Skeletal muscle tissue (tissue), 4 donors: Measurements from ENCODE around the gene MED27. TPM values are rescaled to one million over a fixed set of nuclear protein-coding genes. Genes with fewer than 3 reads are reported as not detected.

Source experiments
- H3K27ac ChIP-seq: one replicate; pipeline ENCODE4 v1.7.0; 2013; ENCODE audit warnings: mild to moderate bottlenecking, low read depth, low read length, inconsistent platforms
- H3K27me3 ChIP-seq, 3 donors: one replicate each; pipeline ENCODE4 v1.7.0; 2013; ENCODE audit warnings: low read length in 3 of 3; ENCODE audit not compliant: control insufficient read depth in 3 of 3, insufficient read depth in 3 of 3
- H3K36me3 ChIP-seq, 3 donors: one replicate each; pipeline ENCODE4 v1.7.0; 2013; ENCODE audit warnings: low read length in 3 of 3; ENCODE audit not compliant: control insufficient read depth in 3 of 3, insufficient read depth in 3 of 3
- H3K4me1 ChIP-seq, 3 donors: one replicate each; pipeline ENCODE4 v1.7.0; 2013; ENCODE audit warnings: low read length in 3 of 3, mild to moderate bottlenecking in 3 of 3; ENCODE audit not compliant: control insufficient read depth in 3 of 3, insufficient read depth in 3 of 3
- H3K4me3 ChIP-seq, 3 donors: one replicate each; pipeline ENCODE4 v1.7.0; 2013; ENCODE audit warnings: low read length in 3 of 3
- H3K9ac ChIP-seq, 3 donors: one replicate each; pipeline ENCODE4 v1.7.0; 2013; ENCODE audit warnings: low read length in 3 of 3, mild to moderate bottlenecking in 3 of 3, moderate library complexity in 2 of 3, low read depth in 1 of 3
- H3K9me3 ChIP-seq, 3 donors: one replicate each; pipeline ENCODE4 v1.7.0; 2013; ENCODE audit warnings: low read length in 3 of 3; ENCODE audit not compliant: control insufficient read depth in 3 of 3
- total RNA-seq: library from RNA; depleted of rRNA; stranded (reverse); fragments of >200 nt; gene quantifications from one replicate; pipeline ENCODE4 v1.2.3, GENCODE V29; 2014
- donor health status: Osteomylitis.

The MED27 gene
- total RNA-seq, 1 donor from 2014 or later: 6.3 TPM

DNA sequence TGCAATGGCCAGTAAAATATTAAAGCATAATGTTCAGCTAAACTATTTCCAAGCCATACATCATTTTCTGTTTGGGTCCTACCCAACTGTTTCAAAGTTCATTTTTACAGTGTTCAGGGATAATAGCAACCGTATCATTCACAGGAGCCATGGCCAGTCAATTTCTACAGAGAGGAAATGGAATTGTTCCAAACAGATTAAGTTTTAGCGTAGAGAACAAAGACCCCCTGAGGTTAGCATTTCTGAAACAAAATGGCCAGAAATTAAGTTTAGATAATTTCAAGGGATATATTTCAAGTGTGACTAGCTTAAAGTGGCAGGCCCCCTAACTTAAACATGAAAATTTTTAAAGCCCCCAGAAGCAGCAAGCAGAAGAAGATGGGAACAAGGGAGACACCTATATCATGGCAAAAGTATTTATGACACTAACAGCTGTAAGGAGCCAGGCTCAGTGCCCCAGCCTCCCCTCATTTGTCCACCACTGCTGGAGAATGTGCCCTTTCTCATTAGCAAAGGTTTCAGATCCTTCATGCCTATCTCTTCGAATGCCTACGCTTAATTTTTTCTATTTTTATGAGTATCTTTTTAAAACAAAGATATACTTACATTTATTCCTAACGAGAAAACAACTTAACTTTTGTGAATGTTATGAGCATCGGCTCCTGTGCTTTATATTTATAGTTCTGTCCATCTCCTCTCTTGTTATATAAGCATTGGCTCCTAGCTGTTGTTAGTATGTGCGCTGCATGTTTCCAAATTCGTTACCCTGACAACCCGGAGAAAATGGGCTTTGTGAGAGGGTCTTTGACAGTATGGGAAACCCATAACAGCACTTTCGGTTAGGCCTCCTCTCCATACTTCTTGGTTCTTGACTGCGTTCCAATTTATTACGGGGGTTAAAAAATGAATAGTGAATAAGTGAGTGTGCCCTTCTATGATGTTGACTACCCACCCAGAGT, 116.3 kb downstream of the MED27 start:
- Histone ChIP-seq H3K9ac (no peak overlapping the region), H3K27me3 (no peaks in the 10 kb centered on the region), H3K36me3 (peaks cover 0 to 3% (median 0%) of the 10 kb centered on the region in 3 donors), H3K4me3 (no peak overlapping the region), H3K27ac (no peak overlapping the region), H3K4me1 (peaks cover 4 to 24% (median 24%) of the 10 kb centered on the region in 3 donors), H3K9me3 (no peaks in the 10 kb centered on the region)

GRCh38 chr9:131961496-131961880, 118.2 kb downstream of the MED27 start:
- Histone ChIP-seq H3K4me3 (no peak overlapping the region), H3K9me3 (no peaks in the 10 kb centered on the region), H3K27ac (no peak overlapping the region), H3K36me3 (peaks cover 0 to 3% (median 0%) of the 10 kb centered on the region in 3 donors), H3K4me1 (peaks cover 4 to 25% (median 24%) of the 10 kb centered on the region in 3 donors), H3K27me3 (no peaks in the 10 kb centered on the region), H3K9ac (no peak overlapping the region)

DNA sequence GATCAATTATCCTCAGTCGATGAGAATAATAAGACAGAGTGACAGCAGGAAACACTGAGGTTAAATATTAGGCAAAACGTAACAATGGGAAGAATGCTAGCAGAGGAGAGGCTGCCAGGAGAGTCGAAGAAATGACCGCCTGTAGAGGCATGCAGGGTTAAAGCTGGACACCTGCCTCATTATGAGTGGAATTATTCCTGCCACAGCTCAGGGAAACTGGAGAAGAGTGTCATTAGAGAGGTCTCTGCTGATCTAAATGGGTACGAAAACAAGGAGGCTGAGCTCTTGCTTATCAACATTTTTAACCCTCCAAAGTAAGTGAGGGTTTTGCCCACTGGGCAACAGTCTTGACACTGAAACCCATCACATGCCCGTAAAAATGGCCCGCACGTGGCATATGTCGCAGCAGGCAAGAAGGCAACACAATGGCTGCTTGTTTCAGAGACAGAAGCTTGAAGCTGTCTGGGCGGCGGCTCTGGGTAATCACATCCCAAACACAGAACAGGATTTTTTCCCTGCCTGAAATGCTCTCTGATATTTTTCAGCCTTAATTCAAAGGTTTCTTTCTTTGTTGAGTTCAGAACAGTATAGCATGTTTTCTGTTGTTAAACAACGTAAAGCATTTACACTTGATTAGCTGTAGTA, 118.7 kb downstream of the MED27 start:
- H3K9me3 ChIP-seq: no peaks in the 10 kb centered on the region
- no peak overlapping the region for H3K4me3 ChIP-seq
- peaks cover 0 to 3% (median 0%) of the 10 kb centered on the region in 3 donors for H3K36me3 ChIP-seq
- H3K27me3 ChIP-seq: no peaks in the 10 kb centered on the region
- peak overlapping the region; percentile 45 for H3K27ac ChIP-seq
- peaks cover 4 to 25% (median 24%) of the 10 kb centered on the region in 3 donors for H3K4me1 ChIP-seq
- peak overlapping the region in 1 of 3 donors; percentile 42 for H3K9ac ChIP-seq

DNA sequence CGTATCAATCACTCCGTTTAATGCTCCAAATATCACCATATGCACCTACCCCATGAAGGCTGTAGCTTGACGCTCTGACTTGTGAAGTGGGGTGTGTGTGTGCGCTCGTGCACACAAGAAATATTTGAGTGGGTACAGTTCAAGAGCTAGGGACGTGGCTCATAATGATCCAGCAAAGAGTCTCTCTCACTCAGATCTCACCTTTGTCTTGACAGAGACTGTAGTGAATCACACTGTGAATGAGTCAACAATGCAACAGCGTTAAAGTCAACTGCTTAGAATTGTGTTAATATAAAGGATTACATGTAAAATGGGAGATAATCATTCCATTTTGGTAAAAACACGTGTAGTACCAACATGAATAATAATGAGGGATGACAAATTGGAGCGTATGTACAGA, 119.4 kb downstream of the MED27 start:
- H3K36me3 ChIP-seq: peaks cover 0 to 3% (median 0%) of the 10 kb centered on the region in 3 donors
- peak overlapping the region; percentile 45 for H3K27ac ChIP-seq

GRCh38 chr9:131959887-131960286, 119.8 kb downstream of the MED27 start:
- no peaks in the 10 kb centered on the region for H3K9me3 ChIP-seq
- peaks cover 4 to 25% (median 24%) of the 10 kb centered on the region in 3 donors for H3K4me1 ChIP-seq
- no peak overlapping the region for H3K9ac ChIP-seq
- H3K27me3 ChIP-seq: no peaks in the 10 kb centered on the region
- H3K36me3 ChIP-seq: peaks cover 0 to 3% (median 0%) of the 10 kb centered on the region in 3 donors
- H3K4me3 ChIP-seq: peak overlapping the region in 1 of 3 donors; percentile 22
- H3K27ac ChIP-seq: peak overlapping the region; percentile 45

More for the DNA sequence above, 119.4 kb downstream of the MED27 start:
- H3K27me3 ChIP-seq: no peaks in the 10 kb centered on the region
- no peak overlapping the region for H3K9ac ChIP-seq
- H3K4me3 ChIP-seq: peak overlapping the region in 1 of 3 donors; percentile 22
- peaks cover 4 to 25% (median 24%) of the 10 kb centered on the region in 3 donors for H3K4me1 ChIP-seq
- no peaks in the 10 kb centered on the region for H3K9me3 ChIP-seq

GRCh38 chr9:131959056-131959455, 120.6 kb downstream of the MED27 start:
- no peak overlapping the region for H3K9ac ChIP-seq
- no peak overlapping the region for H3K4me3 ChIP-seq
- peaks cover 4 to 25% (median 24%) of the 10 kb centered on the region in 3 donors for H3K4me1 ChIP-seq
- peaks cover 0 to 3% (median 0%) of the 10 kb centered on the region in 3 donors for H3K36me3 ChIP-seq
- no peak overlapping the region for H3K27ac ChIP-seq
- H3K27me3 ChIP-seq: no peaks in the 10 kb centered on the region
- H3K9me3 ChIP-seq: no peaks in the 10 kb centered on the region

- Histone ChIP-seq H3K27me3 (no peaks in the 10 kb centered on the region), H3K4me1 (peaks cover 13 to 25% (median 15%) of the 10 kb centered on the region in 3 donors), H3K4me3 (no peak overlapping the region), H3K36me3 (peaks cover 0 to 3% (median 0%) of the 10 kb centered on the region in 3 donors), H3K9me3 (no peaks in the 10 kb centered on the region), H3K9ac (no peak overlapping the region), H3K27ac (no peak overlapping the region)
Measured at GRCh38 chr9:131954299-131954698, 125.4 kb downstream of the MED27 start.

- no peak overlapping the region for H3K27ac ChIP-seq
- H3K27me3 ChIP-seq: no peaks in the 10 kb centered on the region
- no peaks in the 10 kb centered on the region for H3K9me3 ChIP-seq
- no peak overlapping the region for H3K9ac ChIP-seq
- no peak overlapping the region for H3K4me3 ChIP-seq
- no peaks in the 10 kb centered on the region for H3K36me3 ChIP-seq
- peaks cover 9 to 16% (median 15%) of the 10 kb centered on the region in 3 donors for H3K4me1 ChIP-seq
Measured at GRCh38 chr9:131951905-131952304, 127.8 kb downstream of the MED27 start.

GRCh38 chr9:131951155-131951554, 128.5 kb downstream of the MED27 start:
- no peak overlapping the region for H3K27ac ChIP-seq
- no peaks in the 10 kb centered on the region for H3K27me3 ChIP-seq
- H3K9me3 ChIP-seq: no peaks in the 10 kb centered on the region
- H3K9ac ChIP-seq: no peak overlapping the region
- H3K4me3 ChIP-seq: no peak overlapping the region
- peaks cover 14 to 16% (median 15%) of the 10 kb centered on the region in 3 donors for H3K4me1 ChIP-seq
- no peaks in the 10 kb centered on the region for H3K36me3 ChIP-seq

GRCh38 chr9:131950487-131950886, 129.2 kb downstream of the MED27 start:
- Histone ChIP-seq H3K4me3 (no peak overlapping the region), H3K9me3 (no peaks in the 10 kb centered on the region), H3K27me3 (no peaks in the 10 kb centered on the region), H3K36me3 (no peaks in the 10 kb centered on the region), H3K9ac (no peak overlapping the region), H3K4me1 (peaks cover 14 to 16% (median 15%) of the 10 kb centered on the region in 3 donors), H3K27ac (no peak overlapping the region)
